Kidney (tissue), 14 donors: ENCODE data around the gene CLDN34. TPM values are rescaled to one million over a fixed set of nuclear protein-coding genes. Genes with fewer than 3 reads are reported as not detected.

Experiments used
- DNase-seq, 5 donors: peaks; one replicate each; pipeline ENCODE4 v3.0.0-alpha.2; 2013 to 2020
- FAIRE-seq: peaks from 2 replicates; lab custom pipeline; 2012; peaks lifted over from hg19 to GRCh38; lab: Jason Lieb, UNC
- H3K27ac ChIP-seq, 2 donors: one replicate each; pipeline ENCODE4 v1.7.0; 2013; ENCODE audit warnings: low read depth in 2 of 2, low read length in 2 of 2, inconsistent platforms in 1 of 2
- H3K27me3 ChIP-seq: one replicate; pipeline ENCODE4 v1.7.1; 2013; ENCODE audit warnings: low read length, inconsistent platforms; ENCODE audit not compliant: control insufficient read depth, insufficient read depth
- H3K36me3 ChIP-seq, 3 donors: one replicate each; pipeline versions ENCODE4 v1.7.0 to v1.7.1; 2013; ENCODE audit warnings: low read length in 3 of 3, control low read depth in 1 of 3, inconsistent platforms in 1 of 3; ENCODE audit not compliant: insufficient read depth in 3 of 3, control insufficient read depth in 2 of 3
- H3K4me1 ChIP-seq, 3 donors: one replicate each; pipeline versions ENCODE4 v1.7.0 to v1.7.1; 2013; ENCODE audit warnings: low read length in 3 of 3, inconsistent platforms in 1 of 3, low read depth in 1 of 3; ENCODE audit not compliant: control insufficient read depth in 2 of 3, insufficient read depth in 2 of 3
- H3K4me3 ChIP-seq, 3 donors: one replicate each; pipeline versions ENCODE4 v1.7.0 to v1.8.1; 2013; ENCODE audit warnings: low read length in 3 of 3, control low read depth in 1 of 3, inconsistent platforms in 1 of 3
- H3K9ac ChIP-seq, 3 donors: one replicate each; pipeline versions ENCODE4 v1.7.0 to v1.7.1; 2013; ENCODE audit warnings: low read length in 3 of 3, control low read depth in 1 of 3, inconsistent platforms in 1 of 3
- H3K9me3 ChIP-seq, 3 donors: one replicate each; pipeline versions ENCODE4 v1.7.0 to v1.7.1; 2013; ENCODE audit warnings: low read length in 3 of 3, control low read depth in 1 of 3, inconsistent platforms in 1 of 3; ENCODE audit not compliant: control insufficient read depth in 2 of 3, insufficient read depth in 1 of 3
- intact Hi-C: fragments of 100-400 bp; cut with DNase I; formaldehyde crosslinking; loops from one replicate; pipeline ENCODE4 v1.11.1; 2022
- polyA plus RNA-seq: library from polyadenylated mRNA; stranded (reverse); fragments of 350-450 nt; fragmentation: Illumina TruSeq; extraction: RNeasy Lipid Tissue Mini Kit (QIAGEN cat#74804); gene quantifications from one replicate; pipeline ENCODE4 v1.2.3, GENCODE V29; 2014; ENCODE audit warnings: low read depth, low replicate concordance; ENCODE audit not compliant: insufficient read depth
- total RNA-seq: library from RNA; stranded (reverse); fragmentation: NEBNext Ultra II Directional; extraction: Animal tissue kit (Norgen Biotek cat#: 25700); gene quantifications from one replicate; pipeline ENCODE4 v1.2.1, GENCODE V29; 2021
- TF ChIP-seq, protein P1 (sequence below): IDR thresholded peaks from 3 replicates; pipeline ENCODE4 v1.5.1; 2012; ENCODE audit warnings: mild to moderate bottlenecking, moderate library complexity, borderline replicate concordance; ENCODE audit not compliant: insufficient read depth; ENCODE audit errors: extremely low read depth
- donor health status: control.
- donor health status: control.
- donor health status: control.
- donor health status: control.
- donor health status: control.
- donor health status: DM: yes; HTN: yes; CAD: no.
- donor health status: Normal renal cell carcinoma (clear cell type).

CLDN34 gene
- total and polyA plus RNA-seq, 2 donors from 2014 or later: 0.50 TPM; not detected in 1

GRCh38 chrX:9980401-9980800, 13.2 kb downstream of the CLDN34 start:
- Histone ChIP-seq H3K4me3 (no peak overlapping the region), H3K9ac (no peak overlapping the region), H3K27ac (peak overlapping the region in 1 of 2 donors; percentile 17), H3K36me3 (no peaks in the 10 kb centered on the region), H3K9me3 (no peaks in the 10 kb centered on the region), H3K27me3 (no peaks in the 10 kb centered on the region), H3K4me1 (peaks cover 0 to 6% (median 0%) of the 10 kb centered on the region in 3 donors)
- DNase-seq (no peak), FAIRE-seq (no peak)
- TF ChIP-seq, protein P1, sequence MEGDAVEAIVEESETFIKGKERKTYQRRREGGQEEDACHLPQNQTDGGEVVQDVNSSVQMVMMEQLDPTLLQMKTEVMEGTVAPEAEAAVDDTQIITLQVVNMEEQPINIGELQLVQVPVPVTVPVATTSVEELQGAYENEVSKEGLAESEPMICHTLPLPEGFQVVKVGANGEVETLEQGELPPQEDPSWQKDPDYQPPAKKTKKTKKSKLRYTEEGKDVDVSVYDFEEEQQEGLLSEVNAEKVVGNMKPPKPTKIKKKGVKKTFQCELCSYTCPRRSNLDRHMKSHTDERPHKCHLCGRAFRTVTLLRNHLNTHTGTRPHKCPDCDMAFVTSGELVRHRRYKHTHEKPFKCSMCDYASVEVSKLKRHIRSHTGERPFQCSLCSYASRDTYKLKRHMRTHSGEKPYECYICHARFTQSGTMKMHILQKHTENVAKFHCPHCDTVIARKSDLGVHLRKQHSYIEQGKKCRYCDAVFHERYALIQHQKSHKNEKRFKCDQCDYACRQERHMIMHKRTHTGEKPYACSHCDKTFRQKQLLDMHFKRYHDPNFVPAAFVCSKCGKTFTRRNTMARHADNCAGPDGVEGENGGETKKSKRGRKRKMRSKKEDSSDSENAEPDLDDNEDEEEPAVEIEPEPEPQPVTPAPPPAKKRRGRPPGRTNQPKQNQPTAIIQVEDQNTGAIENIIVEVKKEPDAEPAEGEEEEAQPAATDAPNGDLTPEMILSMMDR: no peak
- intact Hi-C loops: no loop called here

DNA sequence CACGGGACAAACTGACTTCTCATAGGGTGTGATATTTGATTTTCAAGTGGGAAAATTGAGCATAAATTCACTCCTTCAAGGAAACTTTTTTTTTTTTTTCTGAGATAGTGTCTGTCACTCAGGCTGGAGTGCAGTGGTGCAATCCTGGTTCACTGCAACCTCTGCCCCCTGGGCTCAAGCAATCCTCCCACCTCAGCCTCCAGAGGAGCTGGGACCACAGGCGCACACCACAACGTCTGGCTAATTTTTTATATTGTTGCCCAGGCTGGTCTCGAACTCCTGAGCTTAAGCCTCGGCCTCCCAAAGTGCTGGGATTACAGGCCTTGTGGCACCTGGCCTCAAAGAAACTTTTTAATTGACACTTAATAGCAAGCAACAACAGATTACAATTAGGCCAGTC, 13.8 kb downstream of the CLDN34 start:
- peak overlapping the region in 1 of 2 donors; percentile 60 for H3K27ac ChIP-seq
- TF ChIP-seq, protein P1: no peak

GRCh38 chrX:9983441-9983840, 16.3 kb downstream of the CLDN34 start:
- H3K27me3 ChIP-seq: no peaks in the 10 kb centered on the region
- no peak for DNase-seq
- H3K4me1 ChIP-seq: peaks cover 0 to 6% (median 0%) of the 10 kb centered on the region in 3 donors
- H3K27ac ChIP-seq: no peak overlapping the region
- TF ChIP-seq, protein P1: no peak
- no peak overlapping the region for H3K4me3 ChIP-seq
- intact Hi-C loops: no loop called here
- no peaks in the 10 kb centered on the region for H3K9me3 ChIP-seq
- H3K36me3 ChIP-seq: no peaks in the 10 kb centered on the region
- no peak overlapping the region for H3K9ac ChIP-seq
- no peak for FAIRE-seq

More for the DNA sequence above, 13.8 kb downstream of the CLDN34 start:
- H3K4me1 ChIP-seq: peaks cover 0 to 6% (median 0%) of the 10 kb centered on the region in 3 donors
- no peaks in the 10 kb centered on the region for H3K36me3 ChIP-seq
- intact Hi-C loops: no loop called here
- no peak overlapping the region for H3K9ac ChIP-seq
- DNase-seq: no peak
- FAIRE-seq: no peak
- H3K27me3 ChIP-seq: no peaks in the 10 kb centered on the region
- no peaks in the 10 kb centered on the region for H3K9me3 ChIP-seq
- H3K4me3 ChIP-seq: no peak overlapping the region

DNA sequence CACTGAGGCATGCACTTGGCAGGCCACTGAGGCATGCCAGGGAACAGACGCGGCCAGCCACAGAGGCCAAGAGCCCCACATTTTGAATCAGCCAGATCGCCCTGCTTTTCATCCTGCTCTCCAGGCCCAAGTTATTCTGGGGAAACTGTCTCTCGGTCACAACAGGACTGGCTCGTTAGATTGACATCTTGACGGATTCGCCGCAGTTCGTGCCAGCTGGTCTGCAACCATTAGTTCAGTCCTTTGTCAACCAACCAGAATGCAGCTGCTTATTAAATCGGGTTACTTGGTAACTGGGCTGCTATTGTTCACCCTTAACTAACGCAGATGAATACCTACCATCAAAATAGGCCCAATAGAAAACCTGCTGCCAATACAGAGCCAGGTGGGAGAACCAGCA, 16.7 kb downstream of the CLDN34 start:
- DNase-seq (no peak), FAIRE-seq (no peak)
- H3K27ac ChIP-seq: no peak overlapping the region
- H3K4me1 ChIP-seq: peaks cover 0 to 6% (median 0%) of the 10 kb centered on the region in 3 donors
- no peak overlapping the region for H3K9ac ChIP-seq
- H3K27me3 ChIP-seq: no peaks in the 10 kb centered on the region
- TF ChIP-seq, protein P1: no peak
- no peak overlapping the region for H3K4me3 ChIP-seq
- H3K9me3 ChIP-seq: no peaks in the 10 kb centered on the region
- H3K36me3 ChIP-seq: no peaks in the 10 kb centered on the region
- intact Hi-C loops: no loop called here
